Measurements from ENCODE around the gene KIRREL3. TPM values are rescaled to one million over a fixed set of nuclear protein-coding genes. Genes with fewer than 3 reads are reported as not detected.

Gene KIRREL3
- total and polyA plus RNA-seq, 2 of the 4 experiments (the other 2 are of a cell fraction): 10.9 to 15.9 TPM

GRCh38 chr11:126499131-126499752 is 501.3 kb downstream of the KIRREL3 start:
- H2BK20ac ChIP-seq (ENCODE audit: low read depth, low read length): no peak overlapping the region
- H3K27me3 ChIP-seq (ENCODE audit: control insufficient read depth, insufficient read depth, low read length): peaks cover 2% of the 10 kb centered on the region; the same call in 1 of the 2 replicates
- H2BK15ac ChIP-seq (ENCODE audit: low read depth, low read length): no peak overlapping the region
- POLR2A ChIA-PET (ENCODE audit: unreplicated experiment): no interaction called here
- no peak overlapping the region for H3K18ac ChIP-seq (ENCODE audit: low read depth, low read length)
- ATAC-seq (ENCODE audit: low read depth) (no peak), DNase-seq (no peak)
- H2BK5ac ChIP-seq (ENCODE audit: low read depth, low read length, poor library complexity, severe bottlenecking): no peak overlapping the region
- H3K4me3 ChIP-seq (ENCODE audit: insufficient read depth, low read depth, low read length): no peak overlapping the region
- no peak overlapping the region for H2BK120ac ChIP-seq (ENCODE audit: low read depth, low read length)
- 58% methylated on average over 7 of the region's 19 CpGs; no CpG with 5 or more reads in 1 of the 2 experiments for WGBS, 2 experiments (ENCODE audit: extremely low coverage in 2 of 2, insufficient read length in 1 of 2)
- no peaks in the 10 kb centered on the region for H3K4me1 ChIP-seq (ENCODE audit: control insufficient read depth, insufficient read depth, low read length)
- dilution Hi-C loops (cut with HindIII; ENCODE audit: low sequenced_read_pairs, unreplicated experiment): no loop called here
- CTCF ChIA-PET: interaction anchor here (1.0 kb wide), 1 partner anchor 19 kb away, joined by 3 read pairs; no protein-coding TSS in a partner anchor
- 0 out of 2 replicates have a peak, but pooled peaks cover 2% of the 10 kb centered on the region for H3K9me1 ChIP-seq (ENCODE audit: insufficient read depth, low read length)
- no peak overlapping the region for H3K56ac ChIP-seq (ENCODE audit: extremely low read depth, insufficient read depth, low read length)
- no peak overlapping the region for H2AFZ ChIP-seq (replicated peaks; ENCODE audit: low read length, poor library complexity)
- no peaks in the 10 kb centered on the region for H4K20me1 ChIP-seq (ENCODE audit: insufficient read depth, low read length)
- H2AK9ac ChIP-seq (replicated peaks; ENCODE audit: low read depth, low read length, poor library complexity): no peak overlapping the region
- no peaks in the 10 kb centered on the region for H3K9me3 ChIP-seq (ENCODE audit: control insufficient read depth, insufficient read depth, low read length)
- no peak overlapping the region for H4K91ac ChIP-seq (ENCODE audit: insufficient read depth, low read depth, low read length)
- H3K79me1 ChIP-seq (ENCODE audit: low read depth in 1 of 2, low read length in 2 of 2): no peaks in the 10 kb centered on the region
- H2AK5ac ChIP-seq (ENCODE audit: low read depth, low read length): no peak overlapping the region
- H4K8ac ChIP-seq (ENCODE audit: low read depth in 2 of 2, low read length in 2 of 2): no peak overlapping the region
- no peak overlapping the region for H3K4me2 ChIP-seq (ENCODE audit: low read depth, low read length)
- no peak overlapping the region for H3K4ac ChIP-seq (ENCODE audit: low read depth, low read length)
- H3K27ac ChIP-seq (ENCODE audit: insufficient read depth, low read length): no peak overlapping the region
- H3K36me3 ChIP-seq (ENCODE audit: control insufficient read depth, insufficient read depth, low read length): no peaks in the 10 kb centered on the region
- no TSS peak for BruUV-seq (replicated peaks)
- no peak overlapping the region for H3K23ac ChIP-seq (ENCODE audit: low read depth, low read length)
- intact Hi-C loops (cut with micrococcal nuclease): no loop called here
- in situ Hi-C loops (cut with MboI; ENCODE audit: low sequenced_read_pairs): no loop called here
- no peak overlapping the region for H4K5ac ChIP-seq (ENCODE audit: low read depth, low read length)
- TF ChIP-seq, protein P1, sequence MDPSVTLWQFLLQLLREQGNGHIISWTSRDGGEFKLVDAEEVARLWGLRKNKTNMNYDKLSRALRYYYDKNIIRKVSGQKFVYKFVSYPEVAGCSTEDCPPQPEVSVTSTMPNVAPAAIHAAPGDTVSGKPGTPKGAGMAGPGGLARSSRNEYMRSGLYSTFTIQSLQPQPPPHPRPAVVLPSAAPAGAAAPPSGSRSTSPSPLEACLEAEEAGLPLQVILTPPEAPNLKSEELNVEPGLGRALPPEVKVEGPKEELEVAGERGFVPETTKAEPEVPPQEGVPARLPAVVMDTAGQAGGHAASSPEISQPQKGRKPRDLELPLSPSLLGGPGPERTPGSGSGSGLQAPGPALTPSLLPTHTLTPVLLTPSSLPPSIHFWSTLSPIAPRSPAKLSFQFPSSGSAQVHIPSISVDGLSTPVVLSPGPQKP (IDR thresholded peaks at IDR 0.05; ENCODE audit: borderline replicate concordance, low read depth, low read length): no peak
- TF ChIP-seq FOS (IDR thresholded peaks at IDR 0.05; ENCODE audit: low read depth, low read length) (no peak), MXI1 (IDR thresholded peaks at IDR 0.05; ENCODE audit: borderline replicate concordance, low read depth, low read length) (no peak), CHD1 (IDR thresholded peaks at IDR 0.05; ENCODE audit: low read depth, low read length) (no peak), NFE2L2 (IDR thresholded peaks at IDR 0.05; ENCODE audit: low read depth, low read length) (no peak), RCOR1 (IDR thresholded peaks at IDR 0.05; ENCODE audit: insufficient replicate concordance, low read length) (no peak), MAZ (IDR thresholded peaks at IDR 0.05; ENCODE audit: borderline replicate concordance, low read depth, low read length) (no peak)
- TF ChIP-seq, protein P2, sequence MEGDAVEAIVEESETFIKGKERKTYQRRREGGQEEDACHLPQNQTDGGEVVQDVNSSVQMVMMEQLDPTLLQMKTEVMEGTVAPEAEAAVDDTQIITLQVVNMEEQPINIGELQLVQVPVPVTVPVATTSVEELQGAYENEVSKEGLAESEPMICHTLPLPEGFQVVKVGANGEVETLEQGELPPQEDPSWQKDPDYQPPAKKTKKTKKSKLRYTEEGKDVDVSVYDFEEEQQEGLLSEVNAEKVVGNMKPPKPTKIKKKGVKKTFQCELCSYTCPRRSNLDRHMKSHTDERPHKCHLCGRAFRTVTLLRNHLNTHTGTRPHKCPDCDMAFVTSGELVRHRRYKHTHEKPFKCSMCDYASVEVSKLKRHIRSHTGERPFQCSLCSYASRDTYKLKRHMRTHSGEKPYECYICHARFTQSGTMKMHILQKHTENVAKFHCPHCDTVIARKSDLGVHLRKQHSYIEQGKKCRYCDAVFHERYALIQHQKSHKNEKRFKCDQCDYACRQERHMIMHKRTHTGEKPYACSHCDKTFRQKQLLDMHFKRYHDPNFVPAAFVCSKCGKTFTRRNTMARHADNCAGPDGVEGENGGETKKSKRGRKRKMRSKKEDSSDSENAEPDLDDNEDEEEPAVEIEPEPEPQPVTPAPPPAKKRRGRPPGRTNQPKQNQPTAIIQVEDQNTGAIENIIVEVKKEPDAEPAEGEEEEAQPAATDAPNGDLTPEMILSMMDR (conservative IDR thresholded peaks at IDR 0.05; ENCODE audit: low read depth, low read length): no peak
- H3K9ac ChIP-seq (ENCODE audit: low read depth, low read length): no peak overlapping the region
- no peak overlapping the region for H3K14ac ChIP-seq (replicated peaks; ENCODE audit: low read depth, low read length)

Data from IMR-90 (cell line).